Glutamatergic neuron (in vitro differentiated cells): ENCODE results near the gene PCNT. TPM values are rescaled to one million over a fixed set of nuclear protein-coding genes. Genes with fewer than 3 reads are reported as not detected.

Experiments used
- DNase-seq: peaks from one replicate; pipeline ENCODE4 v3.0.0; 2022
- H3K27ac Mint-ChIP-seq: one replicate; pipeline ENCODE4 v1.8.0; 2020; ENCODE audit warnings: mild to moderate bottlenecking, mixed read lengths, inconsistent platforms; ENCODE audit not compliant: unreplicated experiment
- H3K27me3 Mint-ChIP-seq: one replicate; pipeline ENCODE4 v1.8.0; 2020; ENCODE audit warnings: mild to moderate bottlenecking, moderate library complexity, mixed read lengths, inconsistent platforms; ENCODE audit not compliant: unreplicated experiment
- H3K36me3 Mint-ChIP-seq: one replicate; pipeline ENCODE4 v1.8.0; 2020; ENCODE audit warnings: mild to moderate bottlenecking, mixed read lengths, inconsistent platforms; ENCODE audit not compliant: unreplicated experiment
- H3K4me1 Mint-ChIP-seq: one replicate; pipeline ENCODE4 v1.8.0; 2020; ENCODE audit warnings: mild to moderate bottlenecking, low read depth, mixed read lengths, inconsistent platforms; ENCODE audit not compliant: unreplicated experiment
- H3K4me3 Mint-ChIP-seq: one replicate; pipeline ENCODE4 v1.8.0; 2020; ENCODE audit warnings: mild to moderate bottlenecking, mixed read lengths, inconsistent platforms; ENCODE audit not compliant: unreplicated experiment
- H3K9me3 Mint-ChIP-seq: one replicate; pipeline ENCODE4 v1.8.0; 2020; ENCODE audit warnings: mild to moderate bottlenecking, moderate library complexity, mixed read lengths, inconsistent platforms; ENCODE audit not compliant: unreplicated experiment
- total RNA-seq: library from RNA; stranded (reverse); fragmentation: NEBNext Ultra II Directional; extraction: Animal tissue kit (Norgen Biotek cat#: 25700); gene quantifications from one replicate; pipeline ENCODE4 v1.2.1, GENCODE V29; 2021; ENCODE audit not compliant: unreplicated experiment
- TF ChIP-seq, protein P1 (sequence below): fragments of 200-600 bp; sonication (generic); IDR thresholded peaks from one replicate; pipeline ENCODE4 v1.5.0; 2021; ENCODE audit not compliant: partially characterized antibody, unreplicated experiment

PCNT gene
- total RNA-seq, 1 donor from 2014 or later, result 117 TPM

DNA sequence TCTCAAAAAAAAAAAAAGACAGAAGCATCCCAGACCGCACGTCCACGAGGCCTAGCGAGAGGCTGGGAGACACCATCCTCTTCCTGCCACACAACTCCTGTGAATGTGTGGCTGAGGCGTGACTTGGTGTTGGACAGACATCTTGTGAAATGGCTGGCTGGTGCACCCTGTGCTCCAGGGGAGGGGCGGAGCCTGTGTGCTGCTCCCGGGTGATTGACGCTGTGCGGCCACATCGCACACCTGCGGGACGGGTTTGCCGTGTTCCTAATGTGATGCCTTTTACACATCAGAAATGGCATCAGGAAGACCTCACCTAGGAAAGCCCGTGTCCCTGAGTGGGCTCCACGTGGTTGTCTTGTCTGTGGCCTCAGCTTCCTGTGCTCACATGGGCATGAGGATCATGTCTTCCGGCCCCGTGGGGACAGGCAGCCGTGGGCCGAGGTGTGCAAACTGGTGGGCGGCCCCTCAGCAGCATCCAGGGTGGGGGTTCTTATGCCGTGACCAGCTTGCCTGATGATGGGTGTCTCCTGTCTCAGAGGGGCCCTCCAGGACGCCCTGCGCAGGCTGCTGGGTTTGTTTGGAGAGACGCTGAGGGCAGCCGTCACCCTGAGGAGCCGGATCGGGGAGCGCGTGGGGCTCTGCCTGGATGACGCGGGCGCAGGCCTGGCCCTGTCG, 64.4 kb downstream of the PCNT start:
- Mint-ChIP-seq H3K9me3 (peaks cover 26% of the 10 kb centered on the region), H3K36me3 (peaks cover 20% of the 10 kb centered on the region), H3K27ac (no peak overlapping the region), H3K27me3 (peaks cover 11% of the 10 kb centered on the region), H3K4me3 (no peak overlapping the region), H3K4me1 (peaks cover 30% of the 10 kb centered on the region)
- no peak for DNase-seq
- TF ChIP-seq, protein P1, sequence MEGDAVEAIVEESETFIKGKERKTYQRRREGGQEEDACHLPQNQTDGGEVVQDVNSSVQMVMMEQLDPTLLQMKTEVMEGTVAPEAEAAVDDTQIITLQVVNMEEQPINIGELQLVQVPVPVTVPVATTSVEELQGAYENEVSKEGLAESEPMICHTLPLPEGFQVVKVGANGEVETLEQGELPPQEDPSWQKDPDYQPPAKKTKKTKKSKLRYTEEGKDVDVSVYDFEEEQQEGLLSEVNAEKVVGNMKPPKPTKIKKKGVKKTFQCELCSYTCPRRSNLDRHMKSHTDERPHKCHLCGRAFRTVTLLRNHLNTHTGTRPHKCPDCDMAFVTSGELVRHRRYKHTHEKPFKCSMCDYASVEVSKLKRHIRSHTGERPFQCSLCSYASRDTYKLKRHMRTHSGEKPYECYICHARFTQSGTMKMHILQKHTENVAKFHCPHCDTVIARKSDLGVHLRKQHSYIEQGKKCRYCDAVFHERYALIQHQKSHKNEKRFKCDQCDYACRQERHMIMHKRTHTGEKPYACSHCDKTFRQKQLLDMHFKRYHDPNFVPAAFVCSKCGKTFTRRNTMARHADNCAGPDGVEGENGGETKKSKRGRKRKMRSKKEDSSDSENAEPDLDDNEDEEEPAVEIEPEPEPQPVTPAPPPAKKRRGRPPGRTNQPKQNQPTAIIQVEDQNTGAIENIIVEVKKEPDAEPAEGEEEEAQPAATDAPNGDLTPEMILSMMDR, result no peak

DNA sequence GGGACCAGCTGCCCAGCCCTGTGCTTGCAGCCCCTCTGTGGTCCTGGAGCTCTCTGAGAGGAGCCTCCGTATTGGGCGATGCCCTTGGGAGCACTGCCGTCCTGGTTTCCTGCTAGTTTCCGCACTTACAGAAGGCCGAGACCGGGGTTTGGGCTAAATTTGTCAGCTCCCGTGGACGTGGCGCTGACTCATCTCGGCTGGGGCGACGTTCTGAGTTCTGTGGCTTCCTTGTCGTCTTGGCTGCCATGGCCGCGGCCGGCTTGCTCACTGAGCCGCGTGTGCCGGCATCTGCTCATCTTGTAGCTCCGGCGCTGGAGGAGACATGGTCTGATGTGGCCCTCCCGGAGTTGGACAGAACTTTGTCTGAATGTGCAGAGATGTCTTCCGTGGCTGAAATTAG, 64.9 kb downstream of the PCNT start:
- Mint-ChIP-seq H3K36me3 (peaks cover 14% of the 10 kb centered on the region), H3K4me3 (no peak overlapping the region), H3K9me3 (peaks cover 27% of the 10 kb centered on the region), H3K27ac (no peak overlapping the region), H3K27me3 (peaks cover 9% of the 10 kb centered on the region), H3K4me1 (peaks cover 34% of the 10 kb centered on the region)
- TF ChIP-seq, protein P1, result no peak
- no peak for DNase-seq

DNA sequence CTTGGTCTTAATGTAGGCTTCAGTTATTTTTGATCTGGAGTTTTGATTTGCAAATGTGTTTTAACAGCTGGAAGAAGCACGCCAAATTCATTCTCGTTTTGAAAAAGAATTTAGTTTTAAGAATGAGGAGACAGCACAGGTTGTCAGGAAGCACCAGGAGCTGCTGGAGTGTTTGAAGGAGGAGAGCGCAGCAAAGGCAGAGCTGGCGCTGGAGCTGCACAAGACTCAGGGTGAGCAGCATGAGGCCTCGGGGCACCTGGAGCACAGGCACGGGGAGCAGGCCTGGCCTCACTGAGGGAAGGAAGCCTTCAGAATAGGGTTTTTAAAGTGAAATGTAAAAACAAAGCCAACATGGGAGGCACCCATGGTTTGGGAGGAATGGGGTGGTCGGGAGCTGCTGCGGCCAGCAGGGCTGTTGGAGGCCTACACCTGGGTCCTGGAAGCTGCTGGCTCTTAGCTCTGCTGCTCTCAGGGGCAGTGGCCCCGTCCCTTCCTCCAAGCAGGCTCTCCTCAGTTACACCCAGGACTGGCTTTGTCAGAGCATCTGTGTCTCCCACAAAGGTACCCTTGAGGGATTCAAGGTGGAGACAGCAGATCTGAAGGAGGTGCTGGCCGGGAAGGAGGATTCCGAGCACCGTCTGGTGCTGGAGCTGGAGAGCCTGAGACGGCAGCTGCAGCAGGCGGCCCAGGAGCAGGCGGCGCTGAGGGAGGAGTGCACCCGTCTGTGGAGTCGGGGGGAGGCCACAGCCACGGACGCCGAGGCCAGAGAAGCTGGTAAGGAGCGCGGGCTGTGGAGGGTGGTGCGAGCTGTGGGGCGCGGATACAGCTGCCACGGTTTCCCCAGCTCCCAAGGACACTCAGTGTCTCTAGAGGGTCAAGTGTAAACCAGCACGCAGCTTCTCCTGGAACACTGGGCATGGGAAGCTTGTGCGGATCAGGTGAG, 66.9 kb downstream of the PCNT start:
- TF ChIP-seq, protein P1, result no peak
- Mint-ChIP-seq H3K4me3 (no peak overlapping the region), H3K36me3 (no peaks in the 10 kb centered on the region), H3K9me3 (peaks cover 19% of the 10 kb centered on the region), H3K27me3 (peaks cover 5% of the 10 kb centered on the region), H3K4me1 (peaks cover 32% of the 10 kb centered on the region), H3K27ac (peak overlapping the region; percentile 49)
- DNase-seq, result no peak

DNA sequence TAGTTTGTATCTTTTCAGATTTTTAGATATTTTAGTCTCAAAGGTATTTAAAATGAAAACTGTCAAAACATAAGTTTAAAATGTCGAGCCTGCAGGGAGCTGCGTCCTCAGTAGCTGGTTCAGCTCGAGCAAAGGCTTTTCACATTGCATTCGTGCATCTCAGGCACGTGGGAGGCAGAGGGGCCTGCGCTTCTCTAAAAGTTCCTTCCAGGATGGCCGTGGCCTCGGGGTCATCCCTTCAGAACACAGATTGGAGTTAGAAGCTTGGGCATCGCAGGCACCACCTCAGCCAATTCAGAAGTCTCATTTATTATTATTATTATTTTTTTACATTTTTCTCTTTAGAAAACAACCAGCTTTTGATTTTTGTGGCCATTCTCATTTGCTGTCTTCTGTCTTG, 67.8 kb downstream of the PCNT start:
- TF ChIP-seq, protein P1, result no peak
- Mint-ChIP-seq H3K36me3 (no peaks in the 10 kb centered on the region), H3K27me3 (peaks cover 5% of the 10 kb centered on the region), H3K4me1 (peaks cover 29% of the 10 kb centered on the region), H3K27ac (no peak overlapping the region), H3K9me3 (peaks cover 17% of the 10 kb centered on the region), H3K4me3 (no peak overlapping the region)
- DNase-seq, result no peak
